GM21529 (cell line): ENCODE measurements around the gene FIGN.

ENCODE experiments used
- ATAC-seq: cut with Tn5 transposase; IDR thresholded peaks from one replicate; pipeline ENCODE4 v1.9.1; 2021; ENCODE audit not compliant: unreplicated experiment

FIGN gene

GRCh38 chr2:163665817-163666216, 70.0 kb downstream of the FIGN start:
- no peak for ATAC-seq

- no peak for ATAC-seq
These were observed 70.8 kb downstream of the FIGN start for GRCh38 chr2:163665051-163665450.

GRCh38 chr2:163664610-163665009, 71.2 kb downstream of the FIGN start:
- ATAC-seq: no peak

- ATAC-seq: no peak
These were observed 73.5 kb downstream of the FIGN start for GRCh38 chr2:163662141-163662780.

- no peak for ATAC-seq
These were observed 76.6 kb downstream of the FIGN start for GRCh38 chr2:163659224-163659623.

GRCh38 chr2:163658556-163658955, 77.3 kb downstream of the FIGN start:
- no peak for ATAC-seq

GRCh38 chr2:163657281-163657656, 78.5 kb downstream of the FIGN start:
- no peak for ATAC-seq

- no peak for ATAC-seq
These were observed 79.1 kb downstream of the FIGN start for GRCh38 chr2:163656622-163657280.

- no peak for ATAC-seq
These were observed 80.1 kb downstream of the FIGN start for GRCh38 chr2:163655667-163656066.

- ATAC-seq: no peak
These were observed 83.1 kb downstream of the FIGN start for GRCh38 chr2:163652751-163653150.

GRCh38 chr2:163649080-163649479, 86.7 kb downstream of the FIGN start:
- no peak for ATAC-seq

GRCh38 chr2:163647300-163647699, 88.5 kb downstream of the FIGN start:
- no peak for ATAC-seq

- ATAC-seq: no peak
These were observed 89.1 kb downstream of the FIGN start for GRCh38 chr2:163646687-163647086.

- ATAC-seq: no peak
These were observed 91.6 kb downstream of the FIGN start for GRCh38 chr2:163644238-163644637.

GRCh38 chr2:163641986-163642385, 93.8 kb downstream of the FIGN start:
- ATAC-seq: no peak

GRCh38 chr2:163640542-163641193, 95.1 kb downstream of the FIGN start:
- no peak for ATAC-seq

GRCh38 chr2:163637871-163638270, 97.9 kb downstream of the FIGN start:
- no peak for ATAC-seq

GRCh38 chr2:163633291-163633690, 102.5 kb downstream of the FIGN start:
- no peak for ATAC-seq

- ATAC-seq: no peak
These were observed 105.0 kb downstream of the FIGN start for GRCh38 chr2:163630836-163631235.

- ATAC-seq: no peak
These were observed 109.1 kb downstream of the FIGN start for GRCh38 chr2:163626639-163627109.

- ATAC-seq: no peak
These were observed 109.6 kb downstream of the FIGN start for GRCh38 chr2:163626208-163626607.

- ATAC-seq: no peak
These were observed 110.2 kb downstream of the FIGN start for GRCh38 chr2:163625632-163626031.
